GM12875 (cell line): ENCODE data around the gene RABGAP1.

ENCODE experiments used
- H3K4me3 ChIP-seq: one replicate; pipeline ENCODE4 v1.5.1; 2011; ENCODE audit warnings: low read depth, low read length, control low read depth
- CTCF ChIP-seq: IDR thresholded peaks from 2 replicates; pipeline ENCODE4 v1.5.1; 2011; ENCODE audit warnings: low read depth, mild to moderate bottlenecking, control low read depth, inconsistent platforms, low read length, moderate library complexity, borderline replicate concordance; ENCODE audit not compliant: insufficient read depth

Gene RABGAP1

GRCh38 chr9:123097430-123098095, 156.7 kb downstream of the RABGAP1 start:
- no peak overlapping the region for H3K4me3 ChIP-seq
- TF ChIP-seq CTCF, result no peak

GRCh38 chr9:123098096-123098459, 157.3 kb downstream of the RABGAP1 start:
- TF ChIP-seq CTCF, result no peak
- H3K4me3 ChIP-seq, result no peak overlapping the region

GRCh38 chr9:123099042-123099441, 158.2 kb downstream of the RABGAP1 start:
- TF ChIP-seq CTCF, result no peak
- H3K4me3 ChIP-seq, result no peak overlapping the region

GRCh38 chr9:123099548-123099947, 158.7 kb downstream of the RABGAP1 start:
- TF ChIP-seq CTCF, result no peak
- no peak overlapping the region for H3K4me3 ChIP-seq

- no peak for TF ChIP-seq CTCF
Observed at GRCh38 chr9:123102375-123103113, 161.7 kb downstream of the RABGAP1 start.

GRCh38 chr9:123104807-123105206, 164.0 kb downstream of the RABGAP1 start:
- H3K4me3 ChIP-seq, result no peak overlapping the region
- TF ChIP-seq CTCF, result no peak

More at GRCh38 chr9:123102375-123103113, 161.7 kb downstream of the RABGAP1 start:
- H3K4me3 ChIP-seq, result no peak overlapping the region

GRCh38 chr9:123105490-123105889, 164.7 kb downstream of the RABGAP1 start:
- H3K4me3 ChIP-seq, result no peak overlapping the region
- no peak for TF ChIP-seq CTCF
